Uterus (tissue), 2 donors: ENCODE measurements around the gene KCND2.

Experiments used
- POLR2A ChIP-seq, 2 donors: fragments of 450-650 bp; IDR thresholded peaks; one replicate each; pipeline ENCODE4 v1.6.1; 2016; ENCODE audit warnings: antibody characterized with exemption in 2 of 2, mild to moderate bottlenecking in 1 of 2, moderate library complexity in 1 of 2
- TF ChIP-seq, protein P1 (sequence below), 4 experiments: fragments of 200-600 bp in 2 of 4; fragments of 450-650 bp in 2 of 4; sonication (generic) in 2 of 4; IDR thresholded peaks; one replicate each; pipeline ENCODE4 v1.5.1; 2016 to 2019; ENCODE audit warnings: antibody characterized with exemption in 4 of 4, mild to moderate bottlenecking in 2 of 4, moderate library complexity in 1 of 4

GRCh38 chr7:120539321-120539720, 266.3 kb downstream of the KCND2 start:
- TF ChIP-seq, protein P1, sequence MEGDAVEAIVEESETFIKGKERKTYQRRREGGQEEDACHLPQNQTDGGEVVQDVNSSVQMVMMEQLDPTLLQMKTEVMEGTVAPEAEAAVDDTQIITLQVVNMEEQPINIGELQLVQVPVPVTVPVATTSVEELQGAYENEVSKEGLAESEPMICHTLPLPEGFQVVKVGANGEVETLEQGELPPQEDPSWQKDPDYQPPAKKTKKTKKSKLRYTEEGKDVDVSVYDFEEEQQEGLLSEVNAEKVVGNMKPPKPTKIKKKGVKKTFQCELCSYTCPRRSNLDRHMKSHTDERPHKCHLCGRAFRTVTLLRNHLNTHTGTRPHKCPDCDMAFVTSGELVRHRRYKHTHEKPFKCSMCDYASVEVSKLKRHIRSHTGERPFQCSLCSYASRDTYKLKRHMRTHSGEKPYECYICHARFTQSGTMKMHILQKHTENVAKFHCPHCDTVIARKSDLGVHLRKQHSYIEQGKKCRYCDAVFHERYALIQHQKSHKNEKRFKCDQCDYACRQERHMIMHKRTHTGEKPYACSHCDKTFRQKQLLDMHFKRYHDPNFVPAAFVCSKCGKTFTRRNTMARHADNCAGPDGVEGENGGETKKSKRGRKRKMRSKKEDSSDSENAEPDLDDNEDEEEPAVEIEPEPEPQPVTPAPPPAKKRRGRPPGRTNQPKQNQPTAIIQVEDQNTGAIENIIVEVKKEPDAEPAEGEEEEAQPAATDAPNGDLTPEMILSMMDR (IDR thresholded peaks at IDR 0.05): no peak
- TF ChIP-seq POLR2A (IDR thresholded peaks at IDR 0.05): no peak
